ENCODE results near the gene WNT8B. TPM values are rescaled to one million over a fixed set of nuclear protein-coding genes. Genes with fewer than 3 reads are reported as not detected.

WNT8B gene
- polyA plus RNA-seq, 1 donor from 2014 or later, result 0.37 TPM

DNA sequence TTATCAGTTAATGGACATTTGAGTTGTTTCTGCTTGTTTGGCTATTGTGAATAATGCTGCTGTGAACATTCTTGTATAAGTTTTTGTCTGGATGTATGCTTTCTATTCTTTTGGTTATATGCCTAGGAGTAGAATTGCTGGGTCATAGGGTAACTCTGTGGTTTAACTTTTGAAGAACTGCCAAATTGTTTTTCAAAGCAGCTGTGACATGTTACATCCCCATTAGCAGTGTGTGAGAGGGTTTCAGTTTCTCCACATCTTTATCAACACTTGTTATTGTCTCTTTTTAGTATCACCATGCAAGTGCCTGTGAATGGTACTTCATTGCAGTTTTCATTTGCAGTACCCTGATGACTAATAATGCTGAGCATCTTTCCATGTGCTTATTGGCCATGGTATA, 69.0 kb downstream of the WNT8B start:
- no peaks in the 10 kb centered on the region for H3K9me3 ChIP-seq (ENCODE audit: low read length)
- no peak overlapping the region for H2AFZ ChIP-seq (ENCODE audit: low read depth, low read length)
- no peak overlapping the region for H3K9ac ChIP-seq (ENCODE audit: low read length)
- H3K4me3 ChIP-seq (ENCODE audit: low read length), result no peak overlapping the region
- TF ChIP-seq MXI1 (conservative IDR thresholded peaks at IDR 0.05; ENCODE audit: poor library complexity, severe bottlenecking), result no peak
- TF ChIP-seq, protein P1, sequence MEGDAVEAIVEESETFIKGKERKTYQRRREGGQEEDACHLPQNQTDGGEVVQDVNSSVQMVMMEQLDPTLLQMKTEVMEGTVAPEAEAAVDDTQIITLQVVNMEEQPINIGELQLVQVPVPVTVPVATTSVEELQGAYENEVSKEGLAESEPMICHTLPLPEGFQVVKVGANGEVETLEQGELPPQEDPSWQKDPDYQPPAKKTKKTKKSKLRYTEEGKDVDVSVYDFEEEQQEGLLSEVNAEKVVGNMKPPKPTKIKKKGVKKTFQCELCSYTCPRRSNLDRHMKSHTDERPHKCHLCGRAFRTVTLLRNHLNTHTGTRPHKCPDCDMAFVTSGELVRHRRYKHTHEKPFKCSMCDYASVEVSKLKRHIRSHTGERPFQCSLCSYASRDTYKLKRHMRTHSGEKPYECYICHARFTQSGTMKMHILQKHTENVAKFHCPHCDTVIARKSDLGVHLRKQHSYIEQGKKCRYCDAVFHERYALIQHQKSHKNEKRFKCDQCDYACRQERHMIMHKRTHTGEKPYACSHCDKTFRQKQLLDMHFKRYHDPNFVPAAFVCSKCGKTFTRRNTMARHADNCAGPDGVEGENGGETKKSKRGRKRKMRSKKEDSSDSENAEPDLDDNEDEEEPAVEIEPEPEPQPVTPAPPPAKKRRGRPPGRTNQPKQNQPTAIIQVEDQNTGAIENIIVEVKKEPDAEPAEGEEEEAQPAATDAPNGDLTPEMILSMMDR (IDR thresholded peaks at IDR 0.05; ENCODE audit: poor library complexity, severe bottlenecking), result no peak
- TF ChIP-seq EP300 (conservative IDR thresholded peaks at IDR 0.05; ENCODE audit: poor library complexity, severe bottlenecking), result no peak
- TF ChIP-seq REST (IDR thresholded peaks at IDR 0.05; ENCODE audit: borderline replicate concordance), result no peak
- TF ChIP-seq POLR2AphosphoS5 (IDR thresholded peaks at IDR 0.05), result no peak
- TF ChIP-seq EZH2 (IDR thresholded peaks at IDR 0.05; ENCODE audit: borderline replicate concordance, insufficient read depth, low read length, poor library complexity, severe bottlenecking), result no peak
- no peak for TF ChIP-seq RAD21 (conservative IDR thresholded peaks at IDR 0.05)
- no peak for TF ChIP-seq TAF1 (IDR thresholded peaks at IDR 0.05; ENCODE audit: low read depth)
- no peak for TF ChIP-seq SMC3 (conservative IDR thresholded peaks at IDR 0.05; ENCODE audit: poor library complexity)
- peaks cover 27% of the 10 kb centered on the region for H3K79me2 ChIP-seq (replicated peaks; ENCODE audit: insufficient read depth, low read length)
- no peaks in the 10 kb centered on the region for H3K9me2 ChIP-seq (ENCODE audit: insufficient read depth, low read length)
- no peaks in the 10 kb centered on the region for H3F3A ChIP-seq (ENCODE audit: insufficient read depth, low read length, poor library complexity, severe bottlenecking)
- no peaks in the 10 kb centered on the region for H3K27me3 ChIP-seq (ENCODE audit: insufficient read depth, low read depth, low read length)
- no peak overlapping the region for H3K27ac ChIP-seq (ENCODE audit: low read length)
- H3K36me3 ChIP-seq (ENCODE audit: insufficient read depth, low read length), result no peaks in the 10 kb centered on the region
- no peaks in the 10 kb centered on the region for H4K20me1 ChIP-seq (ENCODE audit: insufficient read depth)
- no peak overlapping the region for H3K4me2 ChIP-seq (ENCODE audit: low read length)

Other genes with a start within 250 kb of the WNT8B start
- 62.2 and 71.6 TPM in 2 replicates for gene CHUK, start 233.4 kb upstream of the WNT8B start, polyA plus RNA-seq
- 36.6 and 36.9 TPM in 2 replicates for gene CWF19L1, start 195.4 kb upstream of the WNT8B start, polyA plus RNA-seq
- 262 and 299 TPM in 2 replicates for gene BLOC1S2, start 176.3 kb upstream of the WNT8B start, polyA plus RNA-seq
- gene PKD2L1, start 132.8 kb upstream of the WNT8B start, polyA plus RNA-seq, result not detected in 2 replicates
- 82.9 and 85.0 TPM in 2 replicates for gene SCD, start 115.8 kb upstream of the WNT8B start, polyA plus RNA-seq
- 17.1 and 23.1 TPM in 2 replicates for gene SEC31B, start 56.9 kb downstream of the WNT8B start, polyA plus RNA-seq
- gene NDUFB8, start 66.9 kb downstream of the WNT8B start, polyA plus RNA-seq, result 407 and 483 TPM in 2 replicates
- 12.2 and 16.1 TPM in 2 replicates for gene HIF1AN, start 72.9 kb downstream of the WNT8B start, polyA plus RNA-seq